Subcutaneous abdominal adipose tissue (tissue), 5 donors: ENCODE results near the gene CFAP57.

Experiments used
- H3K27ac ChIP-seq: one replicate; pipeline ENCODE4 v1.7.0; 2013; ENCODE audit warnings: low read depth, mild to moderate bottlenecking, inconsistent platforms, low read length, moderate library complexity
- H3K27me3 ChIP-seq, 5 donors: one replicate each; pipeline ENCODE4 v1.7.0; 2013; ENCODE audit warnings: low read length in 5 of 5, inconsistent platforms in 1 of 5; ENCODE audit not compliant: control insufficient read depth in 5 of 5, insufficient read depth in 4 of 5
- H3K36me3 ChIP-seq, 5 donors: one replicate each; pipeline ENCODE4 v1.7.0; 2013; ENCODE audit warnings: low read length in 5 of 5; ENCODE audit not compliant: control insufficient read depth in 5 of 5, insufficient read depth in 5 of 5
- H3K4me1 ChIP-seq, 5 donors: one replicate each; pipeline ENCODE4 v1.7.0; 2013; ENCODE audit warnings: low read length in 5 of 5, mild to moderate bottlenecking in 3 of 5, moderate library complexity in 1 of 5; ENCODE audit not compliant: control insufficient read depth in 5 of 5, insufficient read depth in 5 of 5
- H3K4me3 ChIP-seq, 5 donors: one replicate each; pipeline ENCODE4 v1.7.0; 2013; ENCODE audit warnings: low read length in 5 of 5, low read depth in 1 of 5
- H3K9ac ChIP-seq, 5 donors: one replicate each; pipeline ENCODE4 v1.7.0; 2013; ENCODE audit warnings: low read length in 5 of 5, mild to moderate bottlenecking in 4 of 5, moderate library complexity in 3 of 5
- H3K9me3 ChIP-seq, 5 donors: one replicate each; pipeline ENCODE4 v1.7.0; 2013; ENCODE audit warnings: low read length in 5 of 5; ENCODE audit not compliant: control insufficient read depth in 5 of 5
- donor health status: healthy.
- donor health status: healthy.
- donor health status: healthy.
- donor health status: healthy.
- donor health status: healthy.

The CFAP57 gene

DNA sequence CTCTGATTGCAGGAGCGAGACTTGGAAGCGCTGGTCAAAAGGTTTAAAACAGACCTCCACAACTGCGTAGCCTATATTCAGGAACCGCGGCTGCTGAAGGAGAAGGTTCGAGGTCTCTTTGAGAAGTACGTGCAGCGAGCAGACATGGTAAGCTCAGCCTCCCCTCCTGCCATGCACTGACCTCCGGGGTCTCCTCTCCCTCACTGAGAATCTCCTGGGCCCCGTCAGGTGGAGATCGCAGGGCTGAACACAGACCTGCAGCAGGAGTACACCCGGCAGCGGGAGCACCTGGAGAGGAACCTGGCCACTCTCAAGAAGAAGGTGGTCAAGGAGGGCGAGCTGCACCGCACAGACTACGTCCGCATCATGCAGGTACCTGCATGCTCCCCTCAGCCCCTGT is 62.1 kb downstream of the CFAP57 start:
- H3K36me3 ChIP-seq: no peaks in the 10 kb centered on the region
- H3K4me1 ChIP-seq: peaks cover 1 to 65% (median 49%) of the 10 kb centered on the region in 5 donors
- H3K27ac ChIP-seq: no peak overlapping the region
- no peaks in the 10 kb centered on the region for H3K27me3 ChIP-seq
- no peak overlapping the region for H3K4me3 ChIP-seq
- no peaks in the 10 kb centered on the region for H3K9me3 ChIP-seq
- H3K9ac ChIP-seq: no peak overlapping the region

DNA sequence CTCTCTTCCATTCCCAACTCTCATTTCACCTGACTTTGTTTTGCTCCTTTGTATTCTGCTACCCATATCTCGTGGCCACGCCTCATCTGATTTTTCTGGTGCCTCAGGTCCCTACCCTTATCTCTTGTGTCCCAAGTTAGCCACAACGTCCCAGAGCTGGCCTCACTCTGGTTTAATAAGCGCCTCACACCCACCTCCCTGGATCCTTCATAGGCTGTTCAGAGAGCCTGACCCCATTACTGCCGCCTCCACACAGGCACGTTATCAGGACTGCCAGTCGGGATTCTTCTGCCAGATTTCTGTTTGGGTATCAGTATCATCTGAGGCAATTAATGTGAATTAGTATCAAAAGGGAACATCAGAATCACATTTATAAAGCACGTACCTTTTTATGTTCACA is 62.9 kb downstream of the CFAP57 start:
- Histone ChIP-seq H3K9me3 (no peaks in the 10 kb centered on the region), H3K4me1 (peaks cover 1 to 59% (median 42%) of the 10 kb centered on the region in 5 donors), H3K27me3 (no peaks in the 10 kb centered on the region), H3K9ac (peak overlapping the region in 2 of 5 donors; percentile 21 to 27), H3K4me3 (no peak overlapping the region), H3K36me3 (no peaks in the 10 kb centered on the region), H3K27ac (peak overlapping the region; percentile 28)

DNA sequence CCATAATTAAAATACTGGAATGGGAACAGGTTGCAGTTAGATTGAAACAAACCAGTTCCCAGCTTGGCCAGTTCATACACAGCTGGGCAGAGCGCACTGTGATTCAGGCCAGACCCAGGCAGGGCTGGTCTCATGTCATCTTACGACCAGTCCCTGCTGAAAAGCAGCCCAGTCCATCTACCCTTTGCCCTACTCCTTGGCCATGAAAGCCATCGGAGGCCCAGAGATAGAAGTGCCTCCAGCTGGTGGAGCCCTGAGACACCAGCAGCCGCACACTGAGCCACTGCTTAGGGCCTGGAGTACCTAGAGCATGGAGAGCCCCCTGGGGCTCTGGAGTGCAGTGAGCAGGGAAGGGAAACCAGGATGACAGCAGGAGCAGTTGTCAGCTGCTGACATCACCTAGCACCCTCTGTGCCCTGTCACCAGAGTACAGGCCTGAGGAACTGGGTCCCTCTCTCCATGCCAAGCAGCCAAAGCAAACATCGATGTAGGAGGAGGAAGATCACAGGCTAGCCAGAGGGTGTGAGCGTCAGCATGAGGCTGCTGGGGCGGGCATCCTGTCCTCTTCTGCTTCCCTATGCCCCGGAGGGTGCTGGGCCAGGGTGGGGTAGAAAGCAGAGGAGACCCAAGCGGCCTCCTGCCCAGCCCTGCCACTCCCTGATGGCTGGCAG is 63.5 kb downstream of the CFAP57 start:
- H3K36me3 ChIP-seq: no peaks in the 10 kb centered on the region
- H3K27me3 ChIP-seq: no peaks in the 10 kb centered on the region
- no peak overlapping the region for H3K4me3 ChIP-seq
- H3K9me3 ChIP-seq: no peaks in the 10 kb centered on the region
- peak overlapping the region in 2 of 5 donors; percentile 6 to 27 for H3K9ac ChIP-seq
- peaks cover 1 to 54% (median 37%) of the 10 kb centered on the region in 5 donors for H3K4me1 ChIP-seq
- peak overlapping the region; percentile 28 for H3K27ac ChIP-seq

DNA sequence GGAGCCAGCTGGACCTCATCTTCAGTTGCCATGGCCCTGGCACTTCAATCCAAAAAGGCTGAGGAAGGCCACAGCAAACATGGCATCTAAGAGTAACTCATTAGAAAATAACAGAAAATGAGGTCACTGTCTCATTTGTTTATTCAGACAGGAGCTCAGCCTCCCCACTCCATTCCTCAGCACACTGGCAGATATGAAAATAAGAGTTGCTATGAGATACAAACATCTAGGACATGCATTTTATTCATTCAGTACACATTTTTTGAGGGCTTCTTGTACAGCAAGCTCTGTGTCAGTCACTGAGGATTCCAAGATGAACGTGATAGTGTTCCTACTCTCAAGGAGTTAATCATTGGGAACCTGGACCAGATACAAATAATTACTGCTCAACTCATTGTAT is 65.0 kb downstream of the CFAP57 start:
- no peaks in the 10 kb centered on the region for H3K36me3 ChIP-seq
- no peak overlapping the region for H3K27ac ChIP-seq
- no peak overlapping the region for H3K4me3 ChIP-seq
- no peaks in the 10 kb centered on the region for H3K27me3 ChIP-seq
- peaks cover 1 to 48% (median 31%) of the 10 kb centered on the region in 5 donors for H3K4me1 ChIP-seq
- no peaks in the 10 kb centered on the region for H3K9me3 ChIP-seq
- H3K9ac ChIP-seq: no peak overlapping the region

DNA sequence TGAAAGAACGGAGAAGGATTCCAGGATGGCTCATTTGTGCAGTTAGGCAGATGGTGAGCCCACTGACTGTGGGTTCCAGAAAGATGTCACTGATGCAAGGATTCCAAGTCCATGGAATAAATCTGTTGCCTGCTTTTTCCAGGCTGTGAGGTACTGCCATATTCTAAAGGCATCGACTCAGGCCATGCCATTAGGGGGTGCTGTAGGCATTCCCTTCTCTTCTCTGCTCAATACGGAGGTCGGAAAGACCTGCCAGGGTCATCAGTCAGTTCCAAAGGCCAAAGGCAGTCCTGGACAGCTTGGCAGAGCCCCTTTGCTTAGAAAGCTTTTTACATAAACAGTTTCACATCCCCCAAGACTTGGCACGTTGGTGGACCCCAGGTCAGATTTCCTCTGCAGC is 66.0 kb downstream of the CFAP57 start:
- Histone ChIP-seq H3K9me3 (no peaks in the 10 kb centered on the region), H3K27ac (no peak overlapping the region), H3K27me3 (no peaks in the 10 kb centered on the region), H3K4me3 (no peak overlapping the region), H3K9ac (no peak overlapping the region), H3K36me3 (no peaks in the 10 kb centered on the region), H3K4me1 (peaks cover 1 to 39% (median 27%) of the 10 kb centered on the region in 5 donors)

DNA sequence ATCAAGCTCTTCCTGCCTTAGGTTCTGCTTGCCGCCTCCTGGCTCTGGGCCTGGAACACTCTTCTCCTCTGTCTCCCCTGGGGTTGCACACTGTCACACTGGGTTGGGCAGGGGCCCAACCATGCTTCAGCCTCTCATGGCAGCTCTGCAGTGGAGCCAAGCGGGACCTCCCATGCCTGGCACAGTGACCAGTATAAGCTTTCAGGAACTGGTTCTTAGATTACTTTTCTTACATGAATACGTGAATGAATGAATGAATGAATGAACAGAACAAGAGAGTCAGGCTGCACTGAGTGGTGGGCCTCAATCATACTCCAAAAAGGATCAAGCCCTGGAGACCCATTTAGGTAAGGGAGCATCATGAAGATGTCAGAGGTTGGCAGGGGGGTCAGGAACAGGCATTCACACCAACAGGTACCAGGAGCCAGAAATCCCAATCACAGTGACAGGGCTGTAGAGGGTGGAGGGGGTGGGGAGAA is 66.9 kb downstream of the CFAP57 start:
- H3K9ac ChIP-seq: no peak overlapping the region
- H3K9me3 ChIP-seq: no peaks in the 10 kb centered on the region
- no peaks in the 10 kb centered on the region for H3K27me3 ChIP-seq
- H3K36me3 ChIP-seq: no peaks in the 10 kb centered on the region
- peaks cover 1 to 34% (median 23%) of the 10 kb centered on the region in 5 donors for H3K4me1 ChIP-seq
- H3K27ac ChIP-seq: no peak overlapping the region
- no peak overlapping the region for H3K4me3 ChIP-seq

DNA sequence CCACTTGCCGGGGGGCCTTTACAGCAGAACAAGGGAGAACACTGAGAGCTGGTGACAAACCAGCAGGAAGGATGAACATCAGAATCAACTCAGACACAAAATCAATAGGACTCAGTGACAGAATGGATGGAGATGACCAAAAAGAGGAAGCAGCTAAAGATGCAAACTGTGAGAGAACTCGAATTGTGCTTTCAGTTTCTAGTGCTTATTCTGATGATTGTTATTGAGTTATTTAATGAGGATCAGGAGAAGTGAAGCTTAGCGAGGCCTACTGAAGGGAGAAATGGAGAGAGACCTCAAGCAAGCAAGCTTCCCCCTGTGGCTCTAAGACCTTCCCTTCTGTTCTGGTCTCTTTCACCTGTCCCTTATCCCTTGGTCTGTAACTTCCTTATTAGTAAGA is 67.4 kb downstream of the CFAP57 start:
- no peaks in the 10 kb centered on the region for H3K27me3 ChIP-seq
- no peak overlapping the region for H3K9ac ChIP-seq
- H3K4me1 ChIP-seq: peaks cover 1 to 34% (median 23%) of the 10 kb centered on the region in 5 donors
- no peaks in the 10 kb centered on the region for H3K9me3 ChIP-seq
- H3K36me3 ChIP-seq: no peaks in the 10 kb centered on the region
- no peak overlapping the region for H3K4me3 ChIP-seq
- H3K27ac ChIP-seq: no peak overlapping the region

DNA sequence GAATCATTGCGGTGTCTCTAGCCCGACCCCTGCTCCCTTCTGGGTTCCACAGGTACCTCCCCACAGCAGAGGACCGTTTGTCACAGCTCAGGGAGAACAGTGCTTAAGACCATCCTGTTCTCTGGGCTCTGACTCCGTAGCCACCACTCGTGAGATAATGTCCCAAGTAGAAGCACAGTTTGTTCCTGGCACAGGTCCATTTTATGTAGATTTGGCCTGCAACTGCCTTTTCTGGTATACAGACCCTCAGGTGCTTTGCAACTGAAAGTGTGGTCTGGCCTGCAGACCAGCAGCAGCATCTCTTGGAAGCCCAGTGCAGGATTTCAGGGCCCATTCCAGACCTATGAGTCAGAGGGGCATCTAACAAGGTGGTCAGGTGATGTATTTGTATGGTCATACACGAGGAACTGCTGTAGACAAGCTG is 69.3 kb downstream of the CFAP57 start:
- H3K27me3 ChIP-seq: no peaks in the 10 kb centered on the region
- no peak overlapping the region for H3K4me3 ChIP-seq
- no peaks in the 10 kb centered on the region for H3K36me3 ChIP-seq
- no peak overlapping the region for H3K9ac ChIP-seq
- H3K9me3 ChIP-seq: no peaks in the 10 kb centered on the region
- peaks cover 0 to 22% (median 16%) of the 10 kb centered on the region in 5 donors for H3K4me1 ChIP-seq
- H3K27ac ChIP-seq: no peak overlapping the region

DNA sequence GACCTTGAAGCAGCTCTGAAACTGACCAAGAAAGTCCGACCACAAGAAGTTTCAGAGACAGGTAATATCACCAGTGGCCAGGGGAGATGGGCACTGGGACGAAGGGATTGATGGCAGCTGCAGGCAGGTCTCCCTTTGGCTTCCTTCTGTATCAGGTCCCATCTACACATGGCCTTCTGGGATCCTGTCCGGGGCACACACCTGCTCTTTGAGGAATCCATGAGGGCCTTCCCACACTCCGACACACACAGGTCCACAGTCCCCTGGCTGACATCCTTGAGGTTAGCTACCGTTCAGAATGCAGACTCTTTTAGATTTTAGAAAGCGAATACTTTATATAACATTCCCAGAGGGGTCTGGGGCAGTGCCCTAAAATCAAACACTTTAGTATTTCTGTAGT is 71.2 kb downstream of the CFAP57 start:
- Histone ChIP-seq H3K36me3 (no peaks in the 10 kb centered on the region), H3K4me1 (peaks cover 0 to 17% (median 11%) of the 10 kb centered on the region in 5 donors), H3K9me3 (peaks cover 0 to 10% (median 0%) of the 10 kb centered on the region in 5 donors), H3K9ac (no peak overlapping the region), H3K27me3 (no peaks in the 10 kb centered on the region), H3K4me3 (no peak overlapping the region), H3K27ac (no peak overlapping the region)

DNA sequence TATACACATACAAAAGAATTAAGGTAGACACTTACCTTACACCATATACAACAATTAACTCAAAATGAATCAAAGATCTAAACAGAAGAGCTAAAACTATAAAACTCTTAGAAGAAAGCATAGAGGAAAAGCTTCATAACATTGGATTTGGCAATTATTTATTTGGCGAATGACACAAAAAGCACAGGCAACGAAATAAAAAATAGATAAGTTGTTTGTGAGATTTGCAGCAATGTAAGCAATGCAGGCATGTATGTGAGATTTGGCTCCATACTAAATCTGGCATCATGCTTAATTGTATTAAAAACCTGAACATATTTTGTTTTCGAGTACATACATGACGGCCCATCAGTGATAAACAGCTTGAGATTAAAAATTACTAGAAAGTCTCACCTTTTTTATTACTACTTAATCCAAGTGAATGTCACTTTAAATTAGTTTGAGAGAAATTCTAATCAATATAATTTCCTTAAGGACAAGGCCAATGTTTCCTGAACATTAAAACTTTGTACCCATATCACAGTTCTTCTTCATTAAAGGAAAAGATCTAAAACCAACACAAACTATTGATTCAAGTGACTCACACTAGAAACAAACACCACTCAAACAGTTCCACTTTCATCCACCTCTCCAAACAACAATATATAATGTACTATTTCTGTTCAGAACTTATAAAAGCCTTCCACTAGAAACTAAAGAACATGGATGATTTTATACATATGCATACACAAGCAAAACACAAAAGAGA is 74.5 kb downstream of the CFAP57 start:
- no peak overlapping the region for H3K4me3 ChIP-seq
- peaks cover 0 to 10% (median 0%) of the 10 kb centered on the region in 5 donors for H3K9me3 ChIP-seq
- no peaks in the 10 kb centered on the region for H3K36me3 ChIP-seq
- H3K9ac ChIP-seq: no peak overlapping the region
- no peaks in the 10 kb centered on the region for H3K27me3 ChIP-seq
- H3K4me1 ChIP-seq: peaks cover 0 to 12% (median 5%) of the 10 kb centered on the region in 5 donors
- no peak overlapping the region for H3K27ac ChIP-seq
